Type B pancreatic cell (in vitro differentiated cells): Measurements from ENCODE around the gene GBGT1. TPM values are rescaled to one million over a fixed set of nuclear protein-coding genes. Genes with fewer than 3 reads are reported as not detected.
"Not testable (repeated sequence)": the region's sequence is repeated elsewhere in the genome, so short reads cannot be mapped to it uniquely, and the experiment has no call there.

Experiments
- DNase-seq: peaks from one replicate; pipeline ENCODE4 v3.0.0; 2021; ENCODE audit warnings: mixed read lengths; ENCODE audit not compliant: unreplicated experiment; ENCODE audit errors: extremely low spot score
- H3K27ac Mint-ChIP-seq: 2 replicates; pipeline ENCODE4 v1.8.0; 2021; ENCODE audit warnings: mild to moderate bottlenecking, mixed read lengths
- H3K27me3 Mint-ChIP-seq: 2 replicates; pipeline ENCODE4 v1.8.0; 2021; ENCODE audit warnings: mixed read lengths
- H3K36me3 Mint-ChIP-seq: 2 replicates; pipeline ENCODE4 v1.8.0; 2021; ENCODE audit warnings: mixed read lengths
- H3K4me1 Mint-ChIP-seq: one replicate; pipeline ENCODE4 v1.8.0; 2021; ENCODE audit warnings: mixed read lengths; ENCODE audit not compliant: unreplicated experiment
- H3K4me3 Mint-ChIP-seq: 2 replicates; pipeline ENCODE4 v1.8.0; 2021; ENCODE audit warnings: mild to moderate bottlenecking, mixed read lengths
- H3K9me3 Mint-ChIP-seq: 2 replicates; pipeline ENCODE4 v1.8.0; 2021; ENCODE audit warnings: mixed read lengths
- long read RNA-seq: library from polyadenylated mRNA; unstranded; transcript quantifications from one replicate; pipeline ENCODE4 v2.0.0, GENCODE V29; 2020
- total RNA-seq: library from RNA; stranded (reverse); gene quantifications from 2 replicates; pipeline ENCODE4 v1.2.1, GENCODE V29; 2021; ENCODE audit warnings: low replicate concordance
- TF ChIP-seq, protein P1 (sequence below): fragments of 200-600 bp; sonication (generic); conservative IDR thresholded peaks from 2 replicates; pipeline ENCODE4 v1.5.0; 2021; ENCODE audit warnings: antibody characterized with exemption, mild to moderate bottlenecking

Gene GBGT1
- 21.0 and 54.9 TPM in 2 replicates for total RNA-seq
- long read RNA-seq, transcript GBGT1-203 (7 exons, 1,985 nt): major isoform, 14 of 34 reads
- long read RNA-seq, partial matches to known transcripts: 5 of 34 reads
- long read RNA-seq, other reads (novel, unspliced or antisense): 10 of 34 reads

DNA sequence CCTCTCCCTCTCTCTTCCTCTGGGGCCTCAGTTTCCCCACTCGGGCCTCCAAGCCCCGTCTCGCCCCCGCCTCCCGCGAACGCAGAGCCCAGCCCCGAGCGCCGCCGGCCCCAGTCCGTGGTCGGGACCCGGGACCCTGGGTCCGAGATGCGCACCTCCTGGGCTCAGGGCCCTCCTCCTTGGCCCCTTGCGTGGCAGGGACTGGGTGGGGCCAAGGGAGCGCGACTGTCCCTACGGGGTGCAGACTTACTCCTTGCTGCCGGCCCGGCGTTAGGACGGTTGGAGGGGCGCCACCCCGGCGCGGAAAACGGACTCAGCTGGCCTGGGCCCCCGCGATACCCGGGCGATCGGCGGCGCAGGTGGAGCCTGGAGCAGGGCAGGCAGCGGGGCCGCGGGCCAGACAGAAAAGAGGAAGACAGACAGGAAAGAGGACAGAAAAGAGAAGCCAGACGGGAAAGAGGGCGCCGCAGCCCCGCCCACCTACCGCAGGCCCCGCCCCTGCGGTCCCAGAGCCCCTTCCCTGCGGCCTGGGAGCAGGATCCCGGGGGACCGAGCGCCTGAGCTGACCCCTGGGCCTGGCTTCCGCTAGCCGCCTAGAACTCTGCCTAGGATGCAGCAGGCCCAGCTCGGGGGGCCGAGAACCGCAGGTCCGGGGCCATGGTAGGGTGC, at the start of gene GBGT1:
Gene GBGT1 (minus strand): TSS at position 411 of the 669 bp plus-strand sequence. CDS start 1,502 bp downstream, outside the sequence.
- Mint-ChIP-seq H3K9me3 (no peaks in the 10 kb centered on the region), H3K4me1 (peaks cover 4% of the 10 kb centered on the region), H3K4me3 (peak within 1 kb of the TSS; percentile 82), H3K36me3 (no peaks in the 10 kb centered on the region), H3K27ac (peak within 1 kb of the TSS; percentile 55), H3K27me3 (peaks cover 15% of the 10 kb centered on the region)
- DNase-seq: no peak
- TF ChIP-seq, protein P1, sequence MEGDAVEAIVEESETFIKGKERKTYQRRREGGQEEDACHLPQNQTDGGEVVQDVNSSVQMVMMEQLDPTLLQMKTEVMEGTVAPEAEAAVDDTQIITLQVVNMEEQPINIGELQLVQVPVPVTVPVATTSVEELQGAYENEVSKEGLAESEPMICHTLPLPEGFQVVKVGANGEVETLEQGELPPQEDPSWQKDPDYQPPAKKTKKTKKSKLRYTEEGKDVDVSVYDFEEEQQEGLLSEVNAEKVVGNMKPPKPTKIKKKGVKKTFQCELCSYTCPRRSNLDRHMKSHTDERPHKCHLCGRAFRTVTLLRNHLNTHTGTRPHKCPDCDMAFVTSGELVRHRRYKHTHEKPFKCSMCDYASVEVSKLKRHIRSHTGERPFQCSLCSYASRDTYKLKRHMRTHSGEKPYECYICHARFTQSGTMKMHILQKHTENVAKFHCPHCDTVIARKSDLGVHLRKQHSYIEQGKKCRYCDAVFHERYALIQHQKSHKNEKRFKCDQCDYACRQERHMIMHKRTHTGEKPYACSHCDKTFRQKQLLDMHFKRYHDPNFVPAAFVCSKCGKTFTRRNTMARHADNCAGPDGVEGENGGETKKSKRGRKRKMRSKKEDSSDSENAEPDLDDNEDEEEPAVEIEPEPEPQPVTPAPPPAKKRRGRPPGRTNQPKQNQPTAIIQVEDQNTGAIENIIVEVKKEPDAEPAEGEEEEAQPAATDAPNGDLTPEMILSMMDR: no peak

DNA sequence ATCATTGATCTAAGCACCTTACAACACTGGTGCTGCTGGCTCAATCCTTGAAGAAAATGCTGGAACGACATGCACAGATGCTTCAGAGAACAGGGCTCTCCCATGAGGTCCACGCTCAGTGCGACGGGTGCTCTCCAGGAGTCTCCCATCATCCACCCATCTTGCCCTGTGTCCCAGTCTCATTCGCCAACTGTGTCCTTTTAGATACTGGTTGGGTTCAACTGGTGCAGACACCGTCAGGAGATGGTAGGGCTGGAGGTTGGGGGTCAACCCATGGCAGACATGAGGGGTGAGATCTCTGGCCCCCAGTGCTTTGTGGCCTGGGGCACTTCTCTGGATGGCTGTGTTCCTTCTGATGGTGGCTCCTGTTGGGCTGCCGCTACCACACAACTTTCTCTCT, 46.9 kb upstream of the GBGT1 start:
- H3K27ac Mint-ChIP-seq: no peak overlapping the region

DNA sequence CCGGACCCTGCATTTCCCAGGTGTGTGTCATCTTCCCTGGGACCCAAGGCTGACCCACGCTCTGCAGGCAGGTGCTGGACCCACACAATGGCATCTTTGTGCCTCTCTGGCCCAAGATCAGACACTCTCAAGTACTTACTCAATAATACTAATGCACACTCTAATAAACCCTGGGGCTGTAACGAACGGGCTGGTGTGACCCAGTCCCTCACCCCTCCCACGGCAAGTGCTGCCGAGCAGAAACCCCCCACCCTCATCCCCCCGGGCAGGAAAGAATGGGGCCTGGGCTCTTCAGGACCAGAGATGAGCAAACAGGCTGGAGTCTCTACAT, 46.5 kb upstream of the GBGT1 start:
- no peak overlapping the region for H3K4me3 Mint-ChIP-seq
- DNase-seq: peak; percentile 50
- H3K27me3 Mint-ChIP-seq: peaks cover 37% of the 10 kb centered on the region
- peaks cover 5% of the 10 kb centered on the region for H3K9me3 Mint-ChIP-seq
- H3K36me3 Mint-ChIP-seq: no peaks in the 10 kb centered on the region
- no peaks in the 10 kb centered on the region for H3K4me1 Mint-ChIP-seq
- H3K27ac Mint-ChIP-seq: no peak overlapping the region
- TF ChIP-seq, protein P1: no peak

More for the DNA sequence above, 46.9 kb upstream of the GBGT1 start:
- no peaks in the 10 kb centered on the region for H3K4me1 Mint-ChIP-seq
- peaks cover 5% of the 10 kb centered on the region for H3K9me3 Mint-ChIP-seq
- H3K36me3 Mint-ChIP-seq: no peaks in the 10 kb centered on the region
- no peak overlapping the region for H3K4me3 Mint-ChIP-seq
- DNase-seq: peak; percentile 36
- TF ChIP-seq, protein P1: no peak
- H3K27me3 Mint-ChIP-seq: peaks cover 40% of the 10 kb centered on the region

DNA sequence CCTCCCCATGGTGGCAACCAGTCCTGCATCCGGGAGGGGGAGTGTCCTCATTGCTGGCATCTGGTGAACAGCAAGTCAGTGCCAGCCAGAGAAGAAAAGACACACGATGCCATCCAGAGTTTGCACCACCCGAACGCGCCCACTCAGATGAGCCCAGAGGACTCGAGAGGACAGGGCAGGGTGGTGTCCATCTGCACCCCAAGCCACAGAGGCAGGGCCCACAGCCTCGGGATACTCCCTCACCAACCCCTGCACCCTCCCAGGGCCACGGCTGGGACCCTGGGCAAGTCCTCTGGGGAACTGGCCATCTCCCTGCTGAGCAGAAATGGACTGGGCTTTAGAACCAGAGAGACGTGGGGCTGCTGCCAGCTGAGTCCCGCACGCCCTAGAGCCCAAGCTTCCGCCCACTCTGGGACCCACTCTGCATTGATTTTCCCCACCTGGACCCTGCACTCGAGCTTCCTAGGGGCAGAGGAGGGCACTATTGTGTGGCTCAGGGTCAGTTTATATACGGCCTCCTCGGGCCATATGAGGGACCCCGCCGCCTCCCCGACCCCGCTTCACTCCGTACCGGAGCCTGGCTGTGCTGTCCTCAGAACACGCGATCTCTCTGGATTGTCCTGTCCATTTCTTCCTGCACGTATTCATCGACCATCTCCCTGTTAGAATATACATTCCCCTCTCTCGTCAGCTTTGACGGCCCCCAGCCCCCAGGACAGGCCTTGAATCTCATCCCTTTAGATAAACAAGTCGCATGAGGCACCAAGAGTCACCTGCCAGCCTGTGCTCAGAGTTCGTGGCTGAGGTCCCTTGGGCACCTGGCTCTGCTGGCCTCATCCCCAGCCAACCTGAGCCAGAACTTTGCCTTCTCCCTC, 45.9 kb upstream of the GBGT1 start:
- peak; percentile 55 for DNase-seq

DNA sequence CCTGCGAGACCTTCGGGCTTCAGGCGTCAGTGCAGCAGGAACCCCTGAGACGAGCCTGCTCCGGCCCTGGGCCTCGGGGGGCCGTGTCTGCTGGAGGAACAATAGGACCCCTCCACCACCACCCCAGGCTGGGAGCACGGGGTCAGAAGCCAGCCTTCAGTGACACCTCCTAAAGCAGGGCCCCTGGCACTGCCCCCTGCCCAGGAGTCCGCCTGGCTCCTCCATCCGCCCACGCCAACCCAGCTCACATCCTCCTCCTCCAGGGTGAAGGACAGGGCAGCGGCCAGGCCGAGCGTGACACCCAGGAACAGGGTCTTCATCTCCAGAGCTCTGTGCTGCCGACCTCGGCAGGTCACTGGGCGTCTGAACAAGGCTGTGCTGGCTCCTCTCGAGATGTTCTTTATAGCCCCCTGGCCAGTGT, 45.2 kb upstream of the GBGT1 start, which contains the start of gene OBP2B:
Gene OBP2B (minus strand): TSS at position 371 of the 421 bp plus-strand sequence. CDS start 51 bp downstream, at position 320.
- not testable (repeated sequence) for H3K27ac Mint-ChIP-seq, H3K36me3 Mint-ChIP-seq, H3K4me1 Mint-ChIP-seq, H3K9me3 Mint-ChIP-seq, H3K4me3 Mint-ChIP-seq
- H3K27me3 Mint-ChIP-seq: peaks cover 24% of the 10 kb centered on the region
- DNase-seq: peak; percentile 40

More for the DNA sequence above, 45.9 kb upstream of the GBGT1 start:
- not testable (repeated sequence) for H3K4me3 Mint-ChIP-seq, H3K27ac Mint-ChIP-seq, H3K36me3 Mint-ChIP-seq, H3K9me3 Mint-ChIP-seq, H3K4me1 Mint-ChIP-seq
- peaks cover 31% of the 10 kb centered on the region for H3K27me3 Mint-ChIP-seq

DNA sequence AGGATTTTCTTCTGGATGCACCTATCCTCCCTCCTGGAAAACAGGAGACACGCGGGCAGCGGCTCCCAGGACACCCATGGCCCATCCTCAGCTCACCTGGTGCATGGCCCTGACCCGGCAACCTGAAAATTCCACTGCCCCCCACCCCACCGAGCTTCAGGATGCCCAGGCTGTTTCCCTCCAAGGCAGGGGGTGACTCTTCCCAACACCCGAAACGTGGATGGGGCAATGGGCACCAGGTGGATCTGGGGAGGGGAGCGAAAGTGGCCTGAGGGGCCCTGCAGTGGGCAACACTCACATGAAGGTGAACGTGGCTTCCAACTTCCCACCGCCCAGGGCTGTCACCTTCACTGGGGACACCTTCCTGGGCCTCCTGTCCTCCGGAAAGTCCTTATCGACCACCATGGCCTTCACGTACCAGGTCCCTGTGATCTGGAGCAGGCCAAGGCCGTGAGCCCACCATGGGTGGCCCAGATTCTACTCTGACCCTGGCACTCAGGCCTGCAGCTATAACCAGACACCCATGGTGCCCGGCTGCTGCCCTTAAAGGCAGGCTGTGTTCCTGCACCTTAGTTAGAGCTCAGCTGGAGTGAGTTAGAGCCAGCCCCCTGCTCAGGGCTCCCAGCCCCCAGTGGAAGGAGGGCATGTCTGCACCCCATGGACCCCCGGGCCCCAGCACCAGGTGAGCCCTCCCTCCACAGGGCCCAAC, 44.6 kb upstream of the GBGT1 start:
- not testable (repeated sequence) for H3K9me3 Mint-ChIP-seq, H3K27ac Mint-ChIP-seq, DNase-seq, H3K4me1 Mint-ChIP-seq, H3K36me3 Mint-ChIP-seq, H3K4me3 Mint-ChIP-seq
- peaks cover 21% of the 10 kb centered on the region for H3K27me3 Mint-ChIP-seq
